Hindlimb muscle (tissue), 1 donor: ENCODE results near the gene VMO1. TPM values are rescaled to one million over a fixed set of nuclear protein-coding genes. Genes with fewer than 3 reads are reported as not detected.

Source experiments
- DNase-seq: peaks from one replicate; pipeline ENCODE4 v3.0.0-alpha.2; 2013
- polyA plus RNA-seq: library from polyadenylated mRNA; unstranded; fragments of 120-200 nt; gene quantifications from one replicate; pipeline ENCODE4 v1.2.1, GENCODE V29; 2013; ENCODE audit not compliant: insufficient read length

The VMO1 gene
- polyA plus RNA-seq, 1 donor = 4.7 TPM

GRCh38 chr17:4751932-4752331, 34.2 kb downstream of the VMO1 start:
- no peak for DNase-seq

GRCh38 chr17:4750606-4751005, 35.6 kb downstream of the VMO1 start:
- DNase-seq = no peak

GRCh38 chr17:4748686-4749085, 37.5 kb downstream of the VMO1 start:
- DNase-seq = no peak

GRCh38 chr17:4747847-4748246, 38.3 kb downstream of the VMO1 start:
- no peak for DNase-seq

- no peak for DNase-seq
These were observed 40.9 kb downstream of the VMO1 start for GRCh38 chr17:4744999-4745969.

GRCh38 chr17:4743898-4744297, 42.3 kb downstream of the VMO1 start:
- DNase-seq = no peak

- DNase-seq = no peak
These were observed 42.9 kb downstream of the VMO1 start for GRCh38 chr17:4743216-4743615.

GRCh38 chr17:4742629-4743028, 43.5 kb downstream of the VMO1 start:
- no peak for DNase-seq

- DNase-seq = no peak
These were observed 44.0 kb downstream of the VMO1 start for GRCh38 chr17:4742133-4742532.

GRCh38 chr17:4741544-4741943, 44.6 kb downstream of the VMO1 start:
- DNase-seq = no peak

GRCh38 chr17:4740584-4740983, 45.6 kb downstream of the VMO1 start:
- no peak for DNase-seq

- no peak for DNase-seq
These were observed 46.2 kb downstream of the VMO1 start for GRCh38 chr17:4740025-4740351.

- DNase-seq = peak; percentile 52
These were observed 46.8 kb downstream of the VMO1 start, which contains the start of the genes CXCL16 and ZMYND15 for GRCh38 chr17:4739122-4740024. TSS of gene CXCL16 (minus strand) at chr17:4739928. CDS start at chr17:4739339, 589 bp downstream. TSS of gene ZMYND15 (plus strand) at chr17:4739833. CDS start at chr17:4740549, 716 bp downstream.

- no peak for DNase-seq
These were observed 47.7 kb downstream of the VMO1 start for GRCh38 chr17:4738136-4739121.

- DNase-seq = no peak
These were observed 50.1 kb downstream of the VMO1 start for GRCh38 chr17:4735876-4736651.

Other genes with a start within 250 kb of the VMO1 start
- 36.9 TPM for gene MYBBP1A, start 231.0 kb downstream of the VMO1 start, polyA plus RNA-seq
- gene GGT6, start 225.8 kb downstream of the VMO1 start, polyA plus RNA-seq = 0.15 TPM
- gene SMTNL2, start 201.8 kb downstream of the VMO1 start, polyA plus RNA-seq = 139 TPM
- 0.14 TPM for gene ALOX15, start 144.7 kb downstream of the VMO1 start, polyA plus RNA-seq
- 38.1 TPM for gene PELP1, start 82.2 kb downstream of the VMO1 start, polyA plus RNA-seq
- gene ARRB2, start 75.7 kb downstream of the VMO1 start, polyA plus RNA-seq = 29.9 TPM
- 19.5 TPM for gene MED11, start 54.9 kb downstream of the VMO1 start, polyA plus RNA-seq
- 0.97 TPM for gene ZMYND15, start 46.5 kb downstream of the VMO1 start, polyA plus RNA-seq
- 7.8 TPM for gene CXCL16, start 46.4 kb downstream of the VMO1 start, polyA plus RNA-seq
- gene TM4SF5, start 14.5 kb downstream of the VMO1 start, polyA plus RNA-seq = not detected
- 0.98 TPM for gene GLTPD2, start 2.6 kb upstream of the VMO1 start, polyA plus RNA-seq
- 94.3 TPM for gene PSMB6, start 9.8 kb upstream of the VMO1 start, polyA plus RNA-seq
- gene PLD2, start 20.8 kb upstream of the VMO1 start, polyA plus RNA-seq = 28.7 TPM
- 28.3 TPM for gene MINK1, start 47.0 kb upstream of the VMO1 start, polyA plus RNA-seq
- gene C17orf107, start 113.2 kb upstream of the VMO1 start, polyA plus RNA-seq = 1.5 TPM
- gene CHRNE, start 116.7 kb upstream of the VMO1 start, polyA plus RNA-seq = 3.3 TPM
- 0.88 TPM for gene GP1BA, start 145.9 kb upstream of the VMO1 start, polyA plus RNA-seq
- gene SLC25A11, start 153.7 kb upstream of the VMO1 start, polyA plus RNA-seq = 57.1 TPM
- 75.2 TPM for gene RNF167, start 153.9 kb upstream of the VMO1 start, polyA plus RNA-seq
- 432 TPM for gene PFN1, start 162.2 kb upstream of the VMO1 start, polyA plus RNA-seq
- 2,174 TPM for gene ENO3, start 164.8 kb upstream of the VMO1 start, polyA plus RNA-seq
- 92.0 TPM for gene SPAG7, start 181.5 kb upstream of the VMO1 start, polyA plus RNA-seq
- 32.9 TPM for gene CAMTA2, start 201.3 kb upstream of the VMO1 start, polyA plus RNA-seq
- gene INCA1, start 211.2 kb upstream of the VMO1 start, polyA plus RNA-seq = 4.9 TPM
- gene KIF1C, start 211.6 kb upstream of the VMO1 start, polyA plus RNA-seq = 129 TPM
- not detected for gene SLC52A1, start 249.1 kb upstream of the VMO1 start, polyA plus RNA-seq